GM21825 (cell line): ENCODE data around the gene PAQR7.
"Not testable (repeated sequence)": the region's sequence is repeated elsewhere in the genome, so short reads cannot be mapped to it uniquely, and the experiment has no call there.

Experiments
- ATAC-seq: cut with Tn5 transposase; IDR thresholded peaks from one replicate; pipeline ENCODE4 v1.9.1; 2021; ENCODE audit warnings: mild to moderate bottlenecking, moderate library complexity; ENCODE audit not compliant: unreplicated experiment

PAQR7 gene

GRCh38 chr1:25854554-25854953 is 21.0 kb downstream of the PAQR7 start:
- ATAC-seq = no peak

- ATAC-seq = no peak
Observed at GRCh38 chr1:25848531-25848930, 27.0 kb downstream of the PAQR7 start.

DNA sequence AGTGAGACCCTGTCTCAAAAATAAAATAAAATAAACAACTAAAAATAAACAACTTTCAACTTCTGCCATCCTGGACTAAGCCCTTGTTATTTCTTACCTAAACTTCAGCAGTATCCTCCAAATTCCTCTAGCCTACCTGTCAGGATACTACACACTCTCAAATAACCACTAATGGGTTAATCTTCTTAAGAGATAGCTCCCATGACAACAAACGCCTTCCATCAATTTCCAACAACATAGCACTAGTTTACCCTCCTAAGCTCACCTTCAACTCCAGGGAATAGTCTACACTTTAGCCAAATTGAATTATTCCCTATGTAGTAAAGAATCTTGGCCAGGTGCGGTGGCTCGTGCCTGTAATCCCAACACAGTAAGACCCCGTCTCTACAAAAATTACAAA is 27.6 kb downstream of the PAQR7 start:
- no peak for ATAC-seq

GRCh38 chr1:25845664-25846063 is 29.8 kb downstream of the PAQR7 start:
- no peak for ATAC-seq

GRCh38 chr1:25844536-25845337 is 30.8 kb downstream of the PAQR7 start:
- ATAC-seq = no peak

DNA sequence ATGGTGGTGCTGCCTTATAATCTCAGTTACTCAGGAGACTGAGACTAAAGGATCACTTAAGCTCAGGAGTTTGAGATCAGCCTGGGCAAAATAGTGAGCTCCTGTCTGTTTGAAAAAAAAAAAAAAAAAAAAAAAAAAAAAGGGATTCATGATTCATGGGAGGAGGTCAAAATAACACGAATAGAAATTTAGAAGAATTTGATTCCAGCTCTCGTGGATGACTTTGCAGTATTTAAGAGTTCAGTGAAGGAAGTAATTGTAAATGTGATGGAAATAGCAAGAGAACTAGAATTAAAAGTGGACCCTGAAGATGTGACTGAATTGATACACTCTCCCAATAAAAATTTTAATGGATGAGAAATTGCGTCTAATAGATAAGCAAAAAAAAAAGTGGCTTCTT is 32.0 kb downstream of the PAQR7 start:
- no peak for ATAC-seq

- ATAC-seq = not testable (repeated sequence)
Observed at GRCh38 chr1:25839808-25840207, 35.7 kb downstream of the PAQR7 start.

GRCh38 chr1:25837262-25837875 is 38.1 kb downstream of the PAQR7 start:
- no peak for ATAC-seq

- no peak for ATAC-seq
Observed at GRCh38 chr1:25836695-25837094, 38.8 kb downstream of the PAQR7 start.

- no peak for ATAC-seq
Observed at GRCh38 chr1:25834894-25835293, 40.6 kb downstream of the PAQR7 start.

DNA sequence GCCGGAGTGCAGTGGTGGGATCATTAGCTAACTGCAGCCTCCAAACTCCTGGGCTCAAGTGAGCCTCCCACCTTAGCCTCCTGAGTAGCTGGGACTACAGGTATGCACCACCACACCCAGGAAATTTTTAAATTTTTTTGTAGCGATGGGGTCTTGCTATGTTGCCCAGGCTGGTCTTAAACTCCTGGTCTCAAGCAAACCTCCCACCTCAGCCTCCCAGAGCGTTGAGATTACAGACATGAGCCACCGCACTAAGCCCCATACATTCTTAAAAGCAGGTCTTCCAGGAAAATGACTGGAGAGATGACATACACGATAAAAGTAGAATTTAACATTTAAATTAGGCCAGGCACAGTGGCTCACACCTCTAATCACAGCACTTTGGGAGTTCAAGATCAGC is 42.4 kb downstream of the PAQR7 start:
- no peak for ATAC-seq

DNA sequence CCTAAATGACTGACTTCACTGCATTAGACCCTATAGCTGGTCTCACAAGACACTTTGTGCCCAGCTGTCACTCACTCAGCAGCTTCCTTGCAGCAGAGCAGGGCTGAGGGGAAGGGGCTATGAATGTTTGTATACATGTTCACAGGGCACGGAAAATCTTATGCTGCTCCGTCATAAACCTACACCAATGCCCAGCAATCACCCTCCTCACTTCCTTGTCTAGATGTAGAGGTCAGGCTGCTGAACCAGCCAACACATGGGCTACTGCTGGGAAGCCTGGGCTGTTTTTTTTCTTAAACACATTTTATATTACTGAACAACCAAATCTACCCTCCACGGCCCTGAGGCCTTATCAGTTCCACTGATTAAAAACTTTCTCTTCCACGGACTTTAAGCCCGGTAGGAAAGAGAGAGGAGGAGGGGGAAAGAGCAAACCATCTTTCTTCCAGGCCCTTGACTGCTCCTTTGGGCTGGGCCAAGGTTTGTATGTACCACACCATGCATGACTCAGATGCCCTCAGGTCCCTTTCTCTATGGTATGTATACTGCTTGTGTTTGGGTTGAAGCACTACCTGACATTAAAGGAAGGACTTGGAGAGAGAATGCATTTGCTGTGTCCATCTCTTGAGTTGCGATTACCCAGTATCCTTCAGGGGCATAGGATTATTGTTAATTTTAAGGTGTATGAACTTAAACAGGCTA is 43.0 kb downstream of the PAQR7 start:
- ATAC-seq = no peak

- no peak for ATAC-seq
Observed at GRCh38 chr1:25831569-25832196, 43.8 kb downstream of the PAQR7 start.

DNA sequence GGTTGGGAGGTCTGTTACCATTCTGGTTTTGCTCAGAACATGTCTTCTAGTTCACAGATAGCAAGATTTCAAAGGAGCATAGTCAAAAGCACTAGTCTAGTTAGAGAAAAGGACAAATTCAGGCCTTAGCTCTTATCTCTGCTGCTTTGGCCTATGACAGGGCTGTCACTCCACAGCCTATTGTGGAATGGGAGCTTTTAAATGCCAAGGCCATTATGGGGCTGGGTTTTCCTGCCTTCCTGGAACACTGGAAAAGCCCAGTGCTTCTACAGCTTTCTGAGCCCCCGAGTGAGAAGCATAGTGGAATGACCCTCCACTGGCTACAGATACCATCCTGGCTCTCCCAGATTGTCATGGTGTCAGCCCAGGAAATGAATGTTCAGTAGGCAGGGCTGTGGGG is 46.5 kb downstream of the PAQR7 start:
- ATAC-seq = no peak

DNA sequence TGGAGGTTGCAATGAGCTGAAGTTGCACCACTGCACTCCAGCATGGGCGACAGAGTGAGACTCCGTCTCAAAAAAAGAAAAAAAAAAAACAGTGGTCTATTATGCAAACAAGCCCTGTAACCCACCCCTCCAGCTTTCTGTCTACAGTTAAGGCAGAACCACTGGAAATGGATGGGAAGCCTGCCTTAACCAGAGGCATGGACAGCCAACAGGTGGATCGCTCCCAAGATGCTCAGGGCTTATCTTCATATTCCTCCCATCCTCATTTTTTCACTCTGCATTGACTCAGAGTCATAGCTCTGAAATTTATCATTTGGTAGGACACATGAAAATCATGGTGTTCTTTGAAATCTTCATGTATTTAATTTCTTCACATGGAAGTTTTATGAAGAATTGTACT is 47.0 kb downstream of the PAQR7 start:
- no peak for ATAC-seq

DNA sequence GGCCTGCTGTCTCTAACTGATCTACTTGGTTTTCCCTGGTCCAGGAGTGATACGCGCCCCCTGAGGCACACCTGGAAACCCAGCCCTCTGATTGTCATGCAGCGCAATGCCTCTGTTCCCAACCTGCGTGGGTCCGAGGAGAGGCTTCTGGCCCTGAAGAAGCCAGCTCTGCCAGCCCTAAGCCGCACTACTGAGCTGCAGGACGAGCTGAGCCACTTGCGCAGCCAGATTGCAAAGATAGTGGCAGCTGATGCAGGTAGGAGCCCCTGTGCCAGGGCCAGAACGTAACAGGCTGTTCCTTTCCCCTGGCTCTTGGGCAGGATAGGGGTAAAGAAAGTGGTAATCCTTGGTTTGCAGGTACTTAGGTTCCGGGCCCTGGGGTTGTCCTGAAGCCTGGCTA is 48.9 kb downstream of the PAQR7 start:
- ATAC-seq = no peak

DNA sequence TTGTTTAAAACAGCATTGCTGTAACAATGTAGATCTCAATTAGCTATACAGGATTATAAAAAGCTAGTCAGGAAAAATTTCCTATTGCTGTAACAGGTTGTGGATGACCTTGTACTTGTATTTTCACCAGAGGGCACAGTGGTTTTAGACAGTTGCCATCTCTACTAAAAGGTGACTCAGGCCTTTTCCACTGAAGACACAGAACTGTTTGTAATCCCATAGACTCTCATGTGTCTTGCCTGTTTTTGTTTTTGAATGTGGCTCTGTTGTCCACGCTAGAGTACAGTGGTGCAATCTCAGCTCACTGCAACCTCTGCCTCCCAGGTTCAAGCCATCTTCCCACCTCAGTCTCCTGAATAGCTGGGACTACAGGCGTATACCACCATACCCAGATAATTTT is 49.9 kb downstream of the PAQR7 start:
- no peak for ATAC-seq

- ATAC-seq = no peak
Observed at GRCh38 chr1:25821630-25822091, 53.8 kb downstream of the PAQR7 start.

DNA sequence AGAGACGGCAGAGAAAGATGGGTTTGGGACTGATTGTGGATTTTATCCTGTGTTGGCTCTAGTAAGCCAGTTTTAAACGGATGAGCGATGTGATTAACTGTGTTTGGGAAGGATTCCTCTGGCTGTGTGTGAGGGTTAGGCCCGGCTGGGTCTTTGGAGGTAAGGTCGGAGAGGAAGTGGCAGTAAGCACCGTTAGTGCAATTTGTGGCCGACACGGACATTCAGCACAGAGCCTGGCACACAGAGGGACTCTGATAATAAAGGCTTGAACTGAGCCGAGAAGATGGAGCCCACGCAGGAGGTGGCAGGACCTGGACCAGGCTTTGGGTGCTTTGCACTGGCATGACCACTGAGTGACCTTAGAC is 54.4 kb downstream of the PAQR7 start:
- ATAC-seq = no peak

GRCh38 chr1:25820247-25821111 is 55.0 kb downstream of the PAQR7 start:
- peak; percentile 40 for ATAC-seq
